ENCODE measurements around the gene ACYP2.
"Not testable (repeated sequence)": the region's sequence is repeated elsewhere in the genome, so short reads cannot be mapped to it uniquely, and the experiment has no call there.

ACYP2 gene

GRCh38 chr2:54115284-54116137, at the start of gene ACYP2:
TSS of gene ACYP2 (plus strand) at chr2:54115615.
- DNase-seq = peak; percentile 90

GRCh38 chr2:54065891-54066290, 49.5 kb upstream of the ACYP2 start:
- no peak for DNase-seq

- no peak for DNase-seq
Measured at GRCh38 chr2:54067851-54068375, 47.5 kb upstream of the ACYP2 start.

- DNase-seq = not testable (repeated sequence)
Measured at GRCh38 chr2:54072483-54072882, 42.9 kb upstream of the ACYP2 start.

- DNase-seq = no peak
Measured at GRCh38 chr2:54073796-54074195, 41.6 kb upstream of the ACYP2 start.

- DNase-seq = no peak
Measured at GRCh38 chr2:54074606-54075341, 40.6 kb upstream of the ACYP2 start.

GRCh38 chr2:54076586-54076985, 38.8 kb upstream of the ACYP2 start:
- no peak for DNase-seq

GRCh38 chr2:54077088-54077900, 38.1 kb upstream of the ACYP2 start:
- DNase-seq = no peak

GRCh38 chr2:54079331-54079730, 36.1 kb upstream of the ACYP2 start:
- DNase-seq = no peak

GRCh38 chr2:54081574-54081973, 33.8 kb upstream of the ACYP2 start:
- no peak for DNase-seq

- DNase-seq = no peak
Measured at GRCh38 chr2:54083021-54083420, 32.4 kb upstream of the ACYP2 start.

- DNase-seq = no peak
Measured at GRCh38 chr2:54083445-54083844, 32.0 kb upstream of the ACYP2 start.

GRCh38 chr2:54084600-54084999, 30.8 kb upstream of the ACYP2 start:
- DNase-seq = no peak

GRCh38 chr2:54085069-54085468, 30.3 kb upstream of the ACYP2 start:
- DNase-seq = no peak

GRCh38 chr2:54086157-54086556, 29.3 kb upstream of the ACYP2 start:
- no peak for DNase-seq

GRCh38 chr2:54088191-54088634, 27.2 kb upstream of the ACYP2 start:
- no peak for DNase-seq

GRCh38 chr2:54088719-54089118, 26.7 kb upstream of the ACYP2 start:
- no peak for DNase-seq

- DNase-seq = no peak
Measured at GRCh38 chr2:54090521-54091117, 24.8 kb upstream of the ACYP2 start.

GRCh38 chr2:54092940-54093339, 22.5 kb upstream of the ACYP2 start:
- DNase-seq = no peak

- not testable (repeated sequence) for DNase-seq
Measured at GRCh38 chr2:54095406-54095805, 20.0 kb upstream of the ACYP2 start.

- not testable (repeated sequence) for DNase-seq
Measured at GRCh38 chr2:54096141-54096540, 19.3 kb upstream of the ACYP2 start.

GRCh38 chr2:54097124-54097523, 18.3 kb upstream of the ACYP2 start:
- no peak for DNase-seq

GRCh38 chr2:54099370-54099769, 16.0 kb upstream of the ACYP2 start:
- DNase-seq = no peak

All from activated gamma-delta T cell treated with Interleukin-2 at 50 U/mL for 16 hours (primary cell).